ENCODE measurements around the gene ZBTB8A.
A peak's percentile ranks its signal among the peaks of the same experiment; 100 is the strongest.
"Not testable (repeated sequence)": the region's sequence is repeated elsewhere in the genome, so short reads cannot be mapped to it uniquely, and the experiment has no call there.

Gene ZBTB8A

DNA sequence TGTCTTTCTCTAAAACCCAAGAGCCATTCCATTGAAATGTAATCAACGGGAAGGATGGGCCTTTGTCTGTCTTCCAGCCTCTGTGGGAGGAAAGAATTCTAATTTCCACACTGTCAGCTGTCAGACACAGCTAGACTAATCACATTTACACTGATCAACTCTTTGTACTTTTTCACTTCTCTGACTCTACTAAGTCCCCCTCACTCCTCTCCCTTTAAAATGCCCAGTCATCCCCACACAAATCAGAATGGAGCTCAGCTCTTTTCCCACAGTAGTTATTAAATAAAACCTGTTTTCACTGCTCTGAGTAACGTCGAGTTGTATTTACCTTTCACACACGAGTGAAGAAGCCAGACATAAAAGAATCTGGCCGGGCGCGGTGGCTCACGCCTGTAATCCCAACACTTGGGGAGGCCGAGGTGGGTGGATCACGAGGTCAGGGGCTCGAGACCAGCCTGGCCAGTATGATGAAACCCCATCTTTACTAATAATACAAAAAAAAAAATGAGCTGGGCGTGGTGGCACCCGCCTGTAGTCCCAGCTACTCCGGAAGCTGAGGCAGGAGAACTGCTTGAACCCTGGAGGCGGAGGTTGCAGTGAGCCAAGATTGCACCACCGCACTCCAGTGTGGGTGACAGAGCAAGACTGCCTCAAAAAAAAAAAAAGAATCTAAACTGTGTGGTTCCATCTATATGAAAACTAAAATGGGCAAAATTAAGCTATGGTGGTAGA lies 97.9 kb downstream of the ZBTB8A start:
- Histone ChIP-seq H3K36me3 (replicated peaks) (peaks cover 2% of the 10 kb centered on the region), H3K4me3 (ENCODE audit: low read depth, low read length) (no peak overlapping the region), H3K27ac (no peak overlapping the region), H3K27me3 (replicated peaks) (no peaks in the 10 kb centered on the region)
- in situ Hi-C loops (cut with HindIII; ENCODE audit: low pct_ligation_motif_present, low sequenced_read_pairs), result no loop called here
- no peak for DNase-seq
- TF ChIP-seq, protein P1, sequence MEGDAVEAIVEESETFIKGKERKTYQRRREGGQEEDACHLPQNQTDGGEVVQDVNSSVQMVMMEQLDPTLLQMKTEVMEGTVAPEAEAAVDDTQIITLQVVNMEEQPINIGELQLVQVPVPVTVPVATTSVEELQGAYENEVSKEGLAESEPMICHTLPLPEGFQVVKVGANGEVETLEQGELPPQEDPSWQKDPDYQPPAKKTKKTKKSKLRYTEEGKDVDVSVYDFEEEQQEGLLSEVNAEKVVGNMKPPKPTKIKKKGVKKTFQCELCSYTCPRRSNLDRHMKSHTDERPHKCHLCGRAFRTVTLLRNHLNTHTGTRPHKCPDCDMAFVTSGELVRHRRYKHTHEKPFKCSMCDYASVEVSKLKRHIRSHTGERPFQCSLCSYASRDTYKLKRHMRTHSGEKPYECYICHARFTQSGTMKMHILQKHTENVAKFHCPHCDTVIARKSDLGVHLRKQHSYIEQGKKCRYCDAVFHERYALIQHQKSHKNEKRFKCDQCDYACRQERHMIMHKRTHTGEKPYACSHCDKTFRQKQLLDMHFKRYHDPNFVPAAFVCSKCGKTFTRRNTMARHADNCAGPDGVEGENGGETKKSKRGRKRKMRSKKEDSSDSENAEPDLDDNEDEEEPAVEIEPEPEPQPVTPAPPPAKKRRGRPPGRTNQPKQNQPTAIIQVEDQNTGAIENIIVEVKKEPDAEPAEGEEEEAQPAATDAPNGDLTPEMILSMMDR (IDR thresholded peaks at IDR 0.05; ENCODE audit: low read depth, low read length, missing control alignments), result no peak

GRCh38 chr1:32639489-32640075 lies 100.4 kb downstream of the ZBTB8A start:
- TF ChIP-seq, protein P1 (IDR thresholded peaks at IDR 0.05; ENCODE audit: low read depth, low read length, missing control alignments), result no peak
- Histone ChIP-seq H3K36me3 (replicated peaks) (no peaks in the 10 kb centered on the region), H3K27ac (no peak overlapping the region), H3K27me3 (replicated peaks) (no peaks in the 10 kb centered on the region), H3K4me3 (ENCODE audit: low read depth, low read length) (no peak overlapping the region)
- no peak for DNase-seq
- in situ Hi-C loops (cut with HindIII; ENCODE audit: low pct_ligation_motif_present, low sequenced_read_pairs), result no loop called here

DNA sequence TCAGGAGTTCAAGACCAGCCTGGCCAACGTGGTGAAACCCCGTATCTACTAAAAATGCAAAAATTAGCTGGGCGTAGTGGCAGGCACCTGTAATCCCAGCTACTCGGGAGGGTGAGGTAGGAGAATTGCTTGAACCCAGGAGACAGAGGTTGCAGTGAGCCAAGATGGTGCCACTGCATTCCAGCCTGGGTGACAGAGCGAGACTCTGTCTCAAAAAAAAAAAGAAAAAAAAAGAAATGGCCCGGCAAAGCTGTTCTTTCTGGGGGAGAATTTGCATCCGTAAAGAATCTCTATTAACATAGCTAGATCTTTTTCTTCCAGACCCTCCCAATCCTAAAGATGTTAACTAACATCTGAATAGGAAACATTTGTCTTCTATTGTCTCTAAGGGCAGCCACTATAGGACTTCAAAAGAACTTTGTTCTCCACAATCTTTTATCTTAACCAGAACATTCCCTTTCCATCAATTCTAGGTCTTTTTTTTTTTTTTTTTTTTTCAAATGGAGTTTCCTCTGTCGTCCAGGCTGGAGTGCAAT lies 103.1 kb downstream of the ZBTB8A start:
- H3K4me3 ChIP-seq (ENCODE audit: low read depth, low read length); H3K36me3 ChIP-seq (replicated peaks); H3K27me3 ChIP-seq (replicated peaks); in situ Hi-C loops (cut with HindIII; ENCODE audit: low pct_ligation_motif_present, low sequenced_read_pairs); DNase-seq; H3K27ac ChIP-seq: not testable (repeated sequence)

- Histone ChIP-seq H3K27ac (no peak overlapping the region), H3K4me3 (ENCODE audit: low read depth, low read length) (no peak overlapping the region), H3K27me3 (replicated peaks) (no peaks in the 10 kb centered on the region), H3K36me3 (replicated peaks) (no peaks in the 10 kb centered on the region)
- TF ChIP-seq, protein P1 (IDR thresholded peaks at IDR 0.05; ENCODE audit: low read depth, low read length, missing control alignments), result no peak
- no peak for DNase-seq
- in situ Hi-C loops (cut with HindIII; ENCODE audit: low pct_ligation_motif_present, low sequenced_read_pairs), result no loop called here
These were observed 105.2 kb downstream of the ZBTB8A start for GRCh38 chr1:32644426-32644825.

DNA sequence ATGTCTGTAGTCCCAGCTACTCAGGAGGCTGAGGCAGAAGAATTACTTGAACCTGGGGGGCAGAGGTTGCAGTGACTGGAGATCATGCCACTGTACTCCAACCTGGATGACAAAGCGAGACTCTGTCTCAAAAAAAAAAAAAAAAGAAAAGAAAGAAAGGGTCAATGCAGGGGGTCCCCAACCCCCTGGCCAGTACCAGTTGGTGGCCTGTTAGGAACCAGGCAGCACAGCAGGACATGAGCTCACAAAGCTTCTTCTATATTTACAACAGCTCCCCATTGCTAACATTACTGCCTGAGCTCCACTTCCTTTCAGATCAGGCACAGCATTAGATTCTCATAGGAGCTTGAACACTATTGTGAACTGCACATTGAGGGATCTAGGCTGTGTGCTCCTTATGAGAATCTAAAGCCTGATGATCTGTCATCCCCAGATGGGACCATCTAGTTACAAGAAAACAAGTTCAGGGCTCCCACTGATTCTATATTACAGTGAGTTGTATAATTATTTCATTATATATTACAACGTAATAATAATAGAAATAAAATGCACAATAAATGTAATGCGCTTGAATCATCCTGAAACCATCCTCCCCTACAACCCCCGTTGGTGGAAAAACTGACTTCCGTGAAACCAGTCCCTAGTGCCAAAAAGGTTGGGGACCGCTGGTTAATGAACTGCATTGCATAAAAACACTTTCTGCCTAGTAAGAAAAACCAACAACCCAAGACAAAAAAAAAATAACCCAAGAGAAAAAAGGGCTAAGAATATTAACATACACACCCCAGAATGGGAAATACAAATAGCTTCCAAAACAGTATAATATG lies 108.3 kb downstream of the ZBTB8A start:
- TF ChIP-seq, protein P1 (IDR thresholded peaks at IDR 0.05; ENCODE audit: low read depth, low read length, missing control alignments), result no peak
- Histone ChIP-seq H3K4me3 (ENCODE audit: low read depth, low read length) (no peak overlapping the region), H3K36me3 (replicated peaks) (peaks cover under 1% of the 10 kb centered on the region), H3K27ac (no peak overlapping the region), H3K27me3 (replicated peaks) (no peaks in the 10 kb centered on the region)
- in situ Hi-C loops (cut with HindIII; ENCODE audit: low pct_ligation_motif_present, low sequenced_read_pairs), result no loop called here
- DNase-seq, result no peak

GRCh38 chr1:32650248-32650751 lies 111.1 kb downstream of the ZBTB8A start, which contains the start of gene ZBTB8OS:
Gene ZBTB8OS (minus strand): TSS chr1:32650550. CDS start chr1:32650529, 21 bp downstream.
- Histone ChIP-seq H3K27ac (peak within 1 kb of the TSS; percentile 100), H3K36me3 (replicated peaks) (peaks cover 17% of the 10 kb centered on the region), H3K4me3 (ENCODE audit: low read depth, low read length) (peak within 1 kb of the TSS; percentile 92), H3K27me3 (replicated peaks) (no peaks in the 10 kb centered on the region)
- DNase-seq, result peak; percentile 91
- in situ Hi-C loops (cut with HindIII; ENCODE audit: low pct_ligation_motif_present, low sequenced_read_pairs), result no loop called here
- TF ChIP-seq, protein P1 (IDR thresholded peaks at IDR 0.05; ENCODE audit: low read depth, low read length, missing control alignments), result no peak
